HS-5 (cell line): ENCODE data around the gene AGBL4.

Source experiments
- DNase-seq: peaks from one replicate; pipeline ENCODE4 v3.0.0-alpha.2; 2012; ENCODE audit warnings: low read depth

AGBL4 gene

DNA sequence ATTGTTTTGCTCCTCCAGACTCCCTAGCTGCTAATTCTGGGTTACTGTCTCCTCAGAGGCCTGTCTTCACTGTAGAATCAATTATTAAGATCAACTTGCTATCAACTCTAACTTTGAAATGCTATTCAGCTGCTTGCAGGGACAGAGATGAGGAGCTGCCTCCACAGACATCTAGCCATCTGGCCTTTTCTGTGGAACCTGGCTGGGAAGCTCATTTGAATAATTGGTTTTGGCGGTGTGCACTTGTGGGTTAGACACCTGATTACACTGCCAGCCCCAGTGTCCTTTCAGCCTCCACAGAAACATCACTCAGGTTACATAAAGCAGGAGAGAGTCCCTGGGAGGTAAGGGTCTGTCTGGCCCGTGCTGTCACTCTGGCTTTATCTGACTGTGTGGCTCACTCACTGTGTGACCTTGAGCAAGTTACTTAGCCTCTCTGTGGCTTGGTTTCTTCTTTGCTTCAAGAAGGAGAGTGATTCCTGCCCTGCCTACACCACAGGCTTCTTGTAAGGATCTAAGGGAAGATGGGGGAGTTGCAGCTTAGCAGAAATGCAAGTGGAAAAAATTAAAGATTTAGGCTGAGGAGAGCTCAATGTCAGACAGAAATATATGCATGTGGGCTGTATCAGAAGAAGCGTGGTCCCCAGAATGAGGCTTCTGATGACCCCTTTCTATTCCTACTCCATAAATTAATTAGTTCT, 1378.7 kb downstream of the AGBL4 start:
- DNase-seq: no peak

DNA sequence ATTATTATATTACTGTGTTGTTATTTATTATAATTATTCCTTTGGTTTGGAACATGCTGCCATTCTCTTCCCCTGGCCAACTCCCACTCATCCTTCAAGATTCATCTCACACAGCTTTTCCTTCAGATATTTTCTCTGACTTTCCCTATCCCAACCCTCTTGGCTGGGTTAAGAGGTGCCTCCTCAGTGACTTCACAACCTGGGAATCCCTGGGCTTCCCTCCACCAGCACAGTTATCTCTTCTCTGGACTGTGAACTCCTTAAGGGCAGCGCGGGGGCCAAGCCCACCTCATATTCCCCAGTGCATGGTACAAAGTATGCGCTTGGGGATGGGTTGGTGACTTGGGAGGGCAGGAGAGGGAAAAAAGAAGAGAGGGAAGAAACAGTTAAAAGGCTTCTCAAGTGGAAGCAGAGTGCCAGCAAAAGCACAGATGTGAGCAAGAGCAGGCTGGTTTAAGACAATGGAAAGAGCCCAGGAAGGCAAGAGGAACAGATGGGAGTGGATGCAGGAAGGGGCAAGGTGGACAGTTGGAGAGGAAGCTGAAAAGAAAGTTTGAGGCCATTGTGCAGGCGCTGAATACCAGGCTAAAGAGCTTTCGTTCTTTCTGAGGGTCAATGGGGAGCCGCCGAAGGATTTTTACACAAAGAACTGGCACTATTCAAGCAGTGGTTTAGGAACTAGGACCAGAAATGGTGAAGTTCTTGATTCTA, 1379.4 kb downstream of the AGBL4 start:
- no peak for DNase-seq

DNA sequence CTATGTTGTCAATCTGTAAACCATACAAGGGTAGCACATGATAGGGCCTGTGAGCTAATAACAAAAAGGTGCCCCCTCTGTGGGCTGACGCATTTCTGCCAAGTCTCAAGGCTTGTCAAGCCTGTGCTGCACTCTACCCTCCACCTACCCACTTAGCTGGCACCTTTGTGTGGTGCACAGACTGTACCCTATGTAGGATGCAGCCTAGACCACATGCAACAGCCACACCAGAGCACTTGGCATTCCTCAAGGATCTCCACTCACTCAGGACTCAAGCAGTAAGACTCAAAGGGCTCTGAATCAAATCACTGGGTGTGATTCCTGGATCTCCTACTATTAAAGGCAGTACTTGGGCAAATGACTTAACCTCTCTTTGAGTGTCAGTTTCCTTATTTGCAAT, 1380.6 kb downstream of the AGBL4 start:
- DNase-seq: no peak

DNA sequence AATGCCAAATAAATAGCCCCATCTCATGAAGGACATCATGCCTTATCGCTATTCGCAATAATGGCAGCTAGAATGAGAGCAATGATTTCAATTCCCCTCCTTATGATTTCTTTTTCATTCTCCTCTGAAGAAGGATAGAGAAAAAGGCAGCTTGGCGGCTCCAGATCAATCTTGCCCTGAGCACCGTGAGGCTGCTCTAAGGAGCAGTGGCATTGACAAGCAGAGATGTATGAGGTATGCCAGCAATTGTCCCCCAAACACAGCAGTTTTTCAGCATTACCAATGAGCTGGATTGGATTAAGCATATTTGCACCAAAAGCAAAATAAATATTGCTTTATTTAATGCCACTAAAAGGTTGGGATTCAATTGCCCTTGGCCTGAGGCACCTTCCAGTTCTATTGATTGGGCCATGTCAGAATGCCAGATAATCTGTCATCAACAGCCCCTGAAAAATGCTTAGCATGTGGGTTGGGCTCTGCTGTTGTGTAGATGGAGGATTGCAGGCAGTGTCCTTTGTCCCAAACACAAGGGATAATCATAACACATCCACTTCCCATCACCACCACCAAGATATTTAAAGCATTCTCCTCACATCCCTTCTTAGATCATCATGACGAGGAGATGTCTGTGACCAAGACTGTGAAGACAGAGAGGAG, 1382.8 kb downstream of the AGBL4 start:
- DNase-seq: no peak

DNA sequence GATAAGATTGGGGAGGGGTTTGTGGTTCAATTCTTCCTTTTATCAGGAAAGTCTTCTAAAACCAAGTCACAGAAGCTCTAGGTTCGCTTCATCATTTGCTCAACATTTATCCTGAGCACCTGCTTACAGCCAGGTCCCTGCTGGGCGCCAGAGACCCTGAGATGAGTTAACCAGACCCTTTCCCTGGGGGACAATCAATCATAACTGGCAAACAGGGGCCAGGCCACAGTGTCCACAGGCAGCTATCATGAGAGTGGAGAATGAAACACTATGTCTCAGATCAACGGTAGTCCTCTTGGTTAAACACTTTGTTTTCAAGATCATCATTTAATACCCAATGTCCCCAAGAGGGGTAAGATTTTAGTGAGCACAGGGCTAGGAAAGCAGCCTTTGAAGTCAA, 1393.9 kb downstream of the AGBL4 start:
- DNase-seq: no peak

DNA sequence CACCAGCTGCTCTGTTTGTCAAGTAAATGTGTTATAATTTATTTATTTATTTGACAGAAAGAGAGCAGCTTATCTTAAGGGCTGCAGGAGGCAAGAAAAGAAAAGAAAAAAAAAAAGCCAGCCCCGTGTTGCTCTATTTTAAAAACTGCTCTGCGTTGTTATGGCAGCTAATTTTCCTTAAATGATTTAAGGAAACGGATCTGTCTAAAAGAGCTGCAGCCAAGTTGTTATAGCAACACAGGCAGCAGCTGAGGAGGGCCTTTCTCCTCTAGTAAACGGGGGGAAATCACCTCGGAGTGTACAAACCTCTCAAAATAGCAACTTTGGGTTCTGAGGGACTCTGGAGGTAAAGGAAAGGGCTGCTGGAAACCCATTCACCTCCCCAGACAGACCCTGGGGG, 1396.3 kb downstream of the AGBL4 start:
- DNase-seq: no peak

DNA sequence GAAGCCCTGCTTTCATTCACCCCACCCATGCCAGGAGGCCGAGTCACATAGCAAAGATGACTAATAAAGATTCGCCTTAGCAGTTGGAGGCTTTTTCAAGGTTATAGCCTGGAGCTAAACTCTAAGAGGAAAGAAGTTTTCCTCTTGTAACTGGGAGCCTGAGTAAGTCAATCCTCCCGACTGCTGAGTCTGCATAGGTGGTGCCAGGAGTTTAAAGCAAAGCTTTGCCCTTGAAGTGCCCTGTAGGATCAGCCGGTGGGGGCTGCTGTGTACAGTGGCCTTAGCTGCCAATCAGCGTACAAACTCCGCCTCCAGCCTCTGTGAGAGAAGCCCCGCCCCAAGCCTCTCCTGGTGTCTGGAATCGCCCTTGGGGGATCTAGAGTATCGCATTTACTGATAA, 1404.2 kb downstream of the AGBL4 start:
- no peak for DNase-seq

DNA sequence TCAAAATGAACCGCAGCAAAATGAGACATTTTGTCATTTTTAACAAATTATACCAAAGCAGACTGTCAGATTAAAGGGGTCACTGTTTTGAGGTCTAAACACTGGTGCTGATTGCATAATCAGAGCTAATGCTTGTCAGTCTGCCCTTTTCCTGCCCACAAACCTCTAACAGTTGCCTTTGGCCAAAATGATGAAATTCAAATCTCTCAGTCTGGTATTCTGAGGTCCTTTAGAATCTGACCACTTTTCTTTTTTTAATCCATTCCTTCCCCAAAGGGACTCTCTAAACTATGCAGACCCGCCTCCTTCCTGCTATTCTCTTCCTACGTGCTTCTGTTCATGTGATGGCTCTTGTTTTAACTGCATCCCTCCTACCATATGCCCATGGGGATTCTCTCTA, 1406.5 kb downstream of the AGBL4 start:
- DNase-seq: no peak

DNA sequence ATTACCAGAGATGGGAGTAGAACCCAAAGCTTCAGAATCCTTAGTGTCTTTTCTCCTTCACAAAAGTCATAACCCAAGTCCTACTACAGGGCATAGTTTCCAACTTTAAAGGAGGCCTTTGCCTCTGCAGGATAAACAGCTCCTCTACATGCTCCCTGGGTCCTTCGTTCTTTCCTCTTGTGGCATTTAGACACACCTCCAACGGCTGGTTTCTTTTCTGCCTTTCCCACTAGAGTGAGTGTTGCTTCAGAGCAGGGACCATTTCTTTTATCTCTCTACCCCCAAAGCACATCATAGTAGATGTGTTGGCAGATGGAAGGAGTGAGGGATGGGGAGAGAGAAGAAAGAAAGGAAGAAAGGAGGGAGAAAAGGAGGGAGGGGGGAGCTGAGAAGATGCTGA, 1407.0 kb downstream of the AGBL4 start:
- no peak for DNase-seq

DNA sequence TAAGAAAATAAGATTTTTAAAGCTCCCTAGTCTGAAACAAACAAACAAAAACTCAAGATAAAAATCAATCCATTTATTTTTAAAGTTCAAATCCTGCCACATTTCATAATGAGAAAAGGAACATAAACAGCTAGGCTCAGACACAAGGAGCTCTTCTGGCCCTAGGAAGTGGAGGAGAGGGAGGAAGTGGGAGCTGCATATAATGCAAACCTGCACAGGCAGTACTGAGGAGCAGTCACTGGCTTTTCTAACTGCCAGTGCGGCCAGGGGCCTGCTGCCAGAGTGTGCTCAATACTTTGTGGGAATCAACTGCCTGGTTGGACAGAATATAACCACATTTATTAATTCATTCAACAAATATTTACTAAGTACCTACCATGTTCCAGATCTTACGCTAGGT, 1411.9 kb downstream of the AGBL4 start:
- DNase-seq: no peak

DNA sequence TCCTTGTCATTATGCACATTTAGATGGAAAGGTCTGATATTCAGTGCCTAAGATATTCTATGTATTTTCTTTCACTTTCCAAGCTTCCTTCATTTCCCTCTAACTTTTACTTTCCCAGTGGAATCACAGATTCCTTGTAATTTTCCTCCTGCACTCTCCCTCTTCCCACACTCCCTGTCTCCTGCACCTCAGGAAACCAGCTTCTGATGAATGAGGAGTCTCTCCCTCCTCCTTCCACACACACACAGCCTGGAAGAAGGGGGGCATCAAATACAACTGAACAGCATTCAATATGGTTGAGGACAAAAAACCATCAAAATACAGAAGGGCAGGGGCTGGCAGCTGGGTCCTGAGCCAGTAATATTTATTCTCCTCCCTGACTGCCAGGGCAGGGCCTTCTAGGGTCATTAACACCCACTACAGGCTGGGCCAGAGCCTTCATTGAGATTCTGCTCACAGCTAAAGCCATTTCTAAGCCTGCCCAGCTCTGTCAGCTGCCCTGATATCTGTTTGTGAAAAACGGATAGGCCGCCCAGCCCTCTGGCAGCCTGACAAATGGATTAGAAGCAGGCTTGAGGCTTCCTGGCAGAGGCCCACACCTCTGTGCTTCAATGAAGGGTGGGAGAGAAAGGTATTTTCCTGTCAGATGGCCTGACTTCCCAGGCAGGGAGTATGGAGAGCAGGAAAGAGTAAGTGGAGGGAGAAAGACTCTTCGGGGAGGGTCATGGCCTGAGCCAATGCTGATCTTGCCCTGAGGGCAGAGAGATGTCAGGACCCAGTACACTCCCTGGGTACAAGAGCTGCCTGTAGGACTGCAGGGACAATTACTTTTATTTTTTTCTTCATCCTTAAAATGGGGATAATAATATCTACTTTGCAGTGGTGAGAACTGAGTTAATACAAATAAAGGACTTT, 1412.9 kb downstream of the AGBL4 start:
- DNase-seq: no peak

DNA sequence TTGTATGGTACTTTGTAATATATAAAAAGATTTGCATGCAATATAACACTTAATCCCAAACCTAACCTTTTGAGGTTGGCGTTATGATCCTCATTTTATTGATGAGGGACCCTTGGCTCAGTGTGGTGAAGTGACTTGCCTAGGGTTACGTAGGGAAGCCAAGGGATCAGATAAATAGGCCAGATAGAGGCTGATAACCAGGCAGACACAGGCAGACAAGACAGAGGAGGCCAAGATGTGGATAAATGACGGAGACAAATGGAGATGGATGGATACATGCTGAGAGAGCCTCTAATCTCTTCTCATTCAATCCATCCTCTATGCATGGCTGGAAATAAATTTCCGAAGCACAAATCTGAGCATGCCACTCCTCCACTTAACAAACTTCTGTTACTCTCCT, 1414.9 kb downstream of the AGBL4 start:
- no peak for DNase-seq

DNA sequence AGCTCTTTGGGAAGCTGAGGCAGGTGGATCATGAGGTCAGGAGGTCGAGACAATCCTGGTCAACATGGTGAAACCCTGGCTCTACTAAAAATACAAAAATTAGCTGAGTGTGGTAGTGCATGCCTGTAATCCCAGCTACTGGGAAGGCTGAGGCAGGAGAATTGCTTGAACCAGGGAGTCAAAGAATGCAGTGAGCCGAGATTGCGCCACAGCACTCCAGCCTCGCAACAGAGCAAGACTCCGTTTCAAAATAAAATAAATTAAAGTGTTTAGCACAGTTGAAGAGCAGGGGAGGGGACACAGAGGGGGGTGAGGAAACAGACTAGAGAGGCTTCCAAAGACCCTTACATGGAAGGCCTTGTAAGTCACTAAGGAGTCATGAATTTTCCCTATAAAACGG, 1420.5 kb downstream of the AGBL4 start:
- no peak for DNase-seq

DNA sequence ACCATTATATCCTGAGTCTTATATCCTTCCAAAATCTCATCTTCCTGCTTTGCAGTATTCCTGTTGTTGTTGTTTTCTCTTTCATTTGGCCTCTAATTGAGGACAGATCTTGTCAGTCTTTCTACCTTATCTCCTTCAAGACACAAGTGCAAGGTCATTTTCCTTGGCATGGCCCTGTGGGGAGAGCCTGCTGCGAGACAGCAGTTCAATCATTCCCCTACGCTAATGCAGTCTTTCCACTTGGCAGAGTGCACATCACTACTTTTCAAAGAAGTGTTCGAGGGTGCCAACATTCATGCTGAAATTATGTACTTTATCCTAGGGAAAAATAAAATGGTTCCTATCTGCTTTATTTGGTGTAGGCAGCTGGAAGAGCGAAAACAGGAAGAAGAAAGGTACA, 1421.4 kb downstream of the AGBL4 start:
- DNase-seq: no peak

DNA sequence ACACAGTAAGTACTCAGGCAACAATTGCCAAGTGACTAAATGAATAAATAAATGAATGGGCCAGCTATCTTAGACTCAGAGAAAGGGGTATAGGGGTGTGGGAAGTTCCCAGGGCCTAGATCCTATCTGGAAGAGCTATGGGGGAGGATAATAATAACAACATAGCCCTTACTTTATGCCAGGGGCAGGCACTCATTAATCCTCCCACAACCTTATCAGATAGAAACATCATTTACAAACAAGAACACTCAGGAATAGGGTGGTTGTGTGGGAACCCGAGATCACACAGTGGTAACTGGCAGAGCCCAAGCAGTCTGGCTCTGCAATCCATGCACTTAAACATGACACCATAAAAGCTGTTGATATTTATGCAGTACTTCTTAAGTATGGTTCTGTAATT, 1423.6 kb downstream of the AGBL4 start:
- no peak for DNase-seq

DNA sequence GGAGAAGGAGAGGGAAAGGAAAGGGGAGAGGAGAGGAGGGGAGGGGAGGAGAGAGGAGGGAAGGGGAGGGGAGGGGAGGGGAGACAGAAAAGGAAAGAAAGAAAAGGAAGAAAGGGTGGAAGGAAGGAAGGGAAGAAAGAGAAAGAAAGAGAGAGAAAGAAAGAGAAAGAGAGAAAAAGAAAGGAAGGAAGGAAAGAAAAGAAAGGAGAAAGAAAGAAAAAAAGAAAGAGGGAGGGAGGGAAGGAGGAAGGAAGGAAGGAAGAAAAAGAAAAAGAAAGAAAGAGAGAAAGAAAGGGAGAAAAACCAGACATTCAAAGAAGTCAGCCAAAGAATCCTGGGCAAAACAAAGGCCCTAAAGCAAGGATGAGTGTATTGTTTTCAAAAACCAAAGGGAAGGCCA, 1426.1 kb downstream of the AGBL4 start:
- no peak for DNase-seq

DNA sequence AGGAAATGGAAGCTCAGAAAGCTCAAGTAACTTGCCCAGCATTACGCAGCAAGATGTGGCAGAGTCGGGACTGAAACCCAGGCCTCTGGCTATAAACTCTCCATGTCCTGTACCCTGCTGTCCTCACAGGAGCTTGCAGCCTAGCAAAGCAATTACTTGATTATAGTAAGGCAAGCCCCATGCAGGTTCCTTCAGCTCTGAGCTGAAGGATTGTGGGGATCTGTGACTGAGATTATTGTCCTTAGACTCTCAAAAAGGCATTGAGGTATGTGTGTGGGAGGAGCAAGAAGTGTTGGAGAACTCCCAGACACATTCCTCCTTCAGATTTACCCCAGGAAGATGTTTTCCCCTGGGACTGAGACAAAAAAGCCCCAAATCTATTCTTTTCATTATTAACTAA, 1427.7 kb downstream of the AGBL4 start:
- DNase-seq: no peak

DNA sequence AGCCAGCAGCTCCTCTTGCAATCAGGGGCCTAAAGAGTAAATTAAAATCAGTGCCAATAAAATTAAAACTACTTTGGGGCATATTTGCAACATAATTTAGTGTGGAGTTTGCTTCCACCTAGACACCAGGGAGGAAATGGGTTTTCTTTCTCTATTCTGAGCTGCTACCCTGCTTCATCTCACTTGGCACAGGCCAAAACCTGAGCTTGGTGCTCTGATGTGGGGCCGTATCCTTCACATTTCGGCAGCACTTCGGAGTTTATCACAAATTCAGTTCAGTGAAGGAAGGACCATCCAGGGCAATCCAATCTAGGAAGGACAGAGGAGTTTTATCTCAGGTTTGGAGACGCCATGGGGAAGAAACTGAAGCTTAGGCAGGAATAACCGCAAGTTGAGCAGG, 1428.1 kb downstream of the AGBL4 start:
- DNase-seq: no peak

DNA sequence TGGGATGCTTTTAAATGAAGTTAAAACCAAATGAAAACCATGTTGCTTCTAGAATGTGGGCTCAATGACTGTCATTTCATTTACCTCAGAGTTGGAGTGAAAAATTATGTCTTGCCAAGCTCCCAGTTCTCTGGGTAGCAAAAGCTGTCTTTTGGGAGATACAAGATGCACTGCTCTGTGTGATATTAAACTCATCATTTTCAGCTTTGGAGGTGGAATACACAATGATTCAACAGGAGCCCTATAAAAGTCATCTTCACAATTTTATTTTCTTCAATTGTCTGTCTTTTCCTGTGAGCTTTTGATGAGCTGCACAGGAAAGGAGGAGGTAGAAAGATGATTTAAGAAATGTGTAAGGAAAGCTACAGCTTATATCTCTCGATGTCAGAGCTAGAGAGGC, 1431.4 kb downstream of the AGBL4 start:
- DNase-seq: no peak

DNA sequence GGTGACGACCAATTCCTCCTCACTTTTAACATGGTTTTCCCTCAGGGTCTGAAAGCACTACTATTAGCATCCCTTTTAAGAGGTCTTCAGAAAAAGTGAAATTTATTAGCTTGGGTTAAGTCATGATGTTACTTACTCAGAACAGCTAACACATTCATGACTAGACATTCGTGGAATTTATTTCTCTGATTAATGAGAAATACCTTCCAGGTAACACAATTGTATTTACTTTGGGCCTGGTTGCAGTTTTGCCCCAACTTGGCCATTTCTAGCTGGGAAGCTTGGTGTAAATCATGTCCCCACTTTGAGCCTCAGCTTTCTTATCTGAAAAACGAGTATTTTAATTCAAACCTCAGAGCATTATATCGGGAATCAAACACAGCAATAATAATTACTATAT, 1432.6 kb downstream of the AGBL4 start:
- DNase-seq: no peak

DNA sequence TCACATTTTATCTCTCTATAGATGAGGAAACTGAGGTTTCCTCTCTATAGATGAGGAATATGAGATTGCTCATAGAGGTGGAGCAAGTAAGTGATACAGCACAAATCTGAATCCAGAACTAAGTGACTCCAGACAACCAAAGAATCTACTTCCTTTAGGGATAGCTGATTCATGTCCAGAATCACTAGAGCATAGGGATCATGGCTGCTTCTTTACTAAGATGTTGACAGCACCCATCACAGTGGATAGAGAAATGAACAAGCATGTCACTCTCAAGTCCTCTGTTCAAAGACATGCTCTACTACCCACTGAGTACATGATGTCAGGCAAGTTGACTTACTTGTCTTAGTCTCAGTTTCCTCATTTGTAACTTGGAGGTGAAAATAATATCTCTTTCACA, 1435.7 kb downstream of the AGBL4 start:
- DNase-seq: no peak

DNA sequence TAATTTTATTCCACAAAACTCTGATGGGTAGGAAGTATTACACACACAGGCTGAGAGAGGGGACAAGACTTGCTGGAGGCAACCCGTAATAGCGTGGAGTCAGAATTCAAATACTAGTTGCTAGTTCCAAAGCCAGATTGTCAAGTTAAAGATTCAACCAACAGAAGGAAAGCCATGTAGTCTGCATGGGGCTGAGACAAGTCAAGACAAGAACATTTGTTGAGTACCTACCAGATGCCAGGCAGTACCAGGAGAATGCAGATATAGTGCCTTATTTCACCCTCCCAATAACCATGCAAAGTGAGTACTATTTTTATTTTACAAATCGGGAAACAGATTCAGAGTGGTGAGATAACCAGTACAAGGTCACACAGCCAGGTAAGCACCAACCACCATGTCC, 1441.3 kb downstream of the AGBL4 start:
- DNase-seq: no peak

DNA sequence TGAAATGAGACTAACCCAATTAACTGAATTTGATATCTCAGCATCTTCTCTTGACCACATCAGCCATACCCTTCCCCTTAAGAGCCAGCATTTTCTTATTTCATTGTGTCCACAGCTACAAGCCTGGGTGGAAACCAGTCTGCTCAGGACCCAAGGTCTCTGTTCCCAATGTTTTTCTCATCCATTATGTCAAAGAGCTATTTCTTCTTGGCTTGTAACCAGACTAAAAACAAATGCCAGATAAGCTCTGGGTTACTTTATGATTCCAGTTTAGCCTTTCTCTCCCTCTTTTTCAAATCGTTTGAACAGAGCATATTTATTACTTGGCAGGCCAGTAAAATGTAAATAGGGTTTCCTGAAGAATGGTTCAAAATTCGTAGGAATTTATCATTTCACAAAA, 1442.5 kb downstream of the AGBL4 start:
- no peak for DNase-seq
